ENCODE measurements around the gene SRPK3. TPM values are rescaled to one million over a fixed set of nuclear protein-coding genes. Genes with fewer than 3 reads are reported as not detected.

Gene SRPK3
- total and polyA plus RNA-seq, 2 donors (not counting 1 experiment from before 2014, with no cell fraction given) = not detected

GRCh38 chrX:153775293-153776119 is 5.3 kb upstream of the SRPK3 start:
- no peak for ATAC-seq (ENCODE audit: low read depth)

More at GRCh38 chrX:153775293-153776119, 5.3 kb upstream of the SRPK3 start:
- Histone ChIP-seq H3K4me3 (ENCODE audit: control extremely low read depth in 1 of 5, extremely low read depth in 1 of 5, insufficient read depth in 1 of 5, low read depth in 2 of 5, low read length in 4 of 5) (no peak overlapping the region), H3K79me2 (ENCODE audit: control insufficient read depth, insufficient read depth, low read length) (no peaks in the 10 kb centered on the region), H3K9ac (ENCODE audit: low read length) (no peak overlapping the region), H3K27me3 (replicated peaks in 1 of 4; ENCODE audit: control extremely low read depth in 1 of 4, control insufficient read depth in 3 of 4, insufficient read depth in 4 of 4, low read length in 3 of 4) (peaks cover 0 to 2% (median 0%) of the 10 kb centered on the region in 4 experiments), H3K36me3 (replicated peaks in 1 of 2; ENCODE audit: control extremely low read depth in 1 of 2, control insufficient read depth in 1 of 2, extremely low read depth in 1 of 2, insufficient read depth in 2 of 2, low read length in 1 of 2) (no peaks in the 10 kb centered on the region), H3K4me2 (replicated peaks; ENCODE audit: low read depth, low read length, poor library complexity, severe bottlenecking) (no peak overlapping the region), H3K4me1 (ENCODE audit: control insufficient read depth in 2 of 2, insufficient read depth in 2 of 2, low read length in 2 of 2) (no peaks in the 10 kb centered on the region), H4K20me1 (ENCODE audit: control insufficient read depth, insufficient read depth, low read length, poor library complexity, severe bottlenecking) (no peaks in the 10 kb centered on the region), H3K9me3 (ENCODE audit: control extremely low read depth in 1 of 3, control insufficient read depth in 2 of 3, insufficient read depth in 1 of 3, low read length in 2 of 3) (no peaks in the 10 kb centered on the region), H2AFZ (ENCODE audit: insufficient read depth, low read depth, low read length, poor library complexity, severe bottlenecking) (no peak overlapping the region), H3K27ac (ENCODE audit: low read length in 2 of 2) (no peak overlapping the region)
- H3K4me3 Mint-ChIP-seq = no peak overlapping the region
- no peaks in the 10 kb centered on the region for H3K9me3 Mint-ChIP-seq (ENCODE audit: insufficient read depth)
- no peak for TF ChIP-seq CTCF (IDR thresholded peaks at IDR 0.05)
- no peak for TF ChIP-seq EZH2 (IDR thresholded peaks at IDR 0.05; ENCODE audit: borderline replicate concordance, insufficient read depth, low read depth, low read length, poor library complexity, severe bottlenecking)
- H3K27me3 Mint-ChIP-seq = peaks cover 7% of the 10 kb centered on the region
- no peak for DNase-seq
- ChIA-PET POLR2A (no interaction called here), CTCF (no interaction called here)
- intact Hi-C loops (cut with micrococcal nuclease) = no loop called here
- WGBS (ENCODE audit: insufficient coverage) = 96% methylated on average over 22 of the region's 42 CpGs
- no peak overlapping the region for H3K27ac Mint-ChIP-seq
- H3K4me1 Mint-ChIP-seq = peaks cover 4% of the 10 kb centered on the region

All from B cell (primary cell).